ENCODE measurements around the gene OR51V1.
"Not testable (repeated sequence)": the region's sequence is repeated elsewhere in the genome, so short reads cannot be mapped to it uniquely, and the experiment has no call there.

Gene OR51V1

GRCh38 chr11:5229796-5230195 is 29.3 kb upstream of the OR51V1 start:
- DNase-seq = no peak

DNA sequence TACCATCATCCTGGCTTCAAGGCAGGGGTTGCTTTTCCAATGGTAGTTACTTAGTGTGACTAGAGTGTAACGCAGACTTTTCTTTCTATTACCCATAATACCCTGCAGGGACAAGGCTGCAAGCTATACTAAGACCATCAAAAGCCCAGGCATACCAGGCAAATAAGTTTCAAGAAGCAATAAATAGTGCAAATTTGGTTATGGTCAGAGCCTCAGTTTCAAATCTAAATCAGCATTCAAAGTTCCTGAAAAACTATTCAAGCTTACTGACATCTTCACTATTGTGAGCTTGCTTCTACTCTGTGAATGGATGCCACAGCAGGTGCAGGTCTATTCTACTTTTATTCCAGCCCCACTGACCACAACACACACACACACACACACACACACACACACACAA is 28.9 kb upstream of the OR51V1 start:
- DNase-seq = no peak

DNA sequence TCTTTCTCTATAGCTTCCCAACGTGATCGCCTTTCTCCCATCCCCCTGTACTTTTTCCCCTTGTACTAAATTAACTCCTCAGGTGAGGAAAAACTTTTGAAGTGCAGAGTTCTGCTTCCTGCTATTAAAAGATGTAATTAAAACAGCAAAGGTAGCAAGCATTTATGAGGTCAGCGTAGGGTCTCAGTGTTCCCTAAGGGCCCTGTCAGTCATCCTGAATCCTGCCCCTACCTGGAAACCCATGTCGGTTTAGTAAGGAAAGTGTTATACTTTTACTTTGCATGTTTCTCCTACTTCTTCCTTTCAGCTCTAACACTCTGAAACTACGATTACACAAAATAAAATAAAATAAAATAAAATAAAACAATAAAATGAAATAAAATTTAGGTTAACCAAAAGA is 27.6 kb upstream of the OR51V1 start:
- no peak for DNase-seq

GRCh38 chr11:5227681-5228080 is 27.2 kb upstream of the OR51V1 start:
- DNase-seq = no peak

- no peak for DNase-seq
These were observed 26.3 kb upstream of the OR51V1 start, which contains the start of gene HBB for GRCh38 chr11:5226732-5227310. TSS of gene HBB (minus strand) at chr11:5227071. CDS start at chr11:5227021, 50 bp downstream.

DNA sequence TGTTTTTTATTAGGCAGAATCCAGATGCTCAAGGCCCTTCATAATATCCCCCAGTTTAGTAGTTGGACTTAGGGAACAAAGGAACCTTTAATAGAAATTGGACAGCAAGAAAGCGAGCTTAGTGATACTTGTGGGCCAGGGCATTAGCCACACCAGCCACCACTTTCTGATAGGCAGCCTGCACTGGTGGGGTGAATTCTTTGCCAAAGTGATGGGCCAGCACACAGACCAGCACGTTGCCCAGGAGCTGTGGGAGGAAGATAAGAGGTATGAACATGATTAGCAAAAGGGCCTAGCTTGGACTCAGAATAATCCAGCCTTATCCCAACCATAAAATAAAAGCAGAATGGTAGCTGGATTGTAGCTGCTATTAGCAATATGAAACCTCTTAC is 25.0 kb upstream of the OR51V1 start:
- no peak for DNase-seq

GRCh38 chr11:5224538-5225479 is 24.3 kb upstream of the OR51V1 start:
- no peak for DNase-seq

- no peak for DNase-seq
These were observed 23.2 kb upstream of the OR51V1 start for GRCh38 chr11:5223686-5224085.

DNA sequence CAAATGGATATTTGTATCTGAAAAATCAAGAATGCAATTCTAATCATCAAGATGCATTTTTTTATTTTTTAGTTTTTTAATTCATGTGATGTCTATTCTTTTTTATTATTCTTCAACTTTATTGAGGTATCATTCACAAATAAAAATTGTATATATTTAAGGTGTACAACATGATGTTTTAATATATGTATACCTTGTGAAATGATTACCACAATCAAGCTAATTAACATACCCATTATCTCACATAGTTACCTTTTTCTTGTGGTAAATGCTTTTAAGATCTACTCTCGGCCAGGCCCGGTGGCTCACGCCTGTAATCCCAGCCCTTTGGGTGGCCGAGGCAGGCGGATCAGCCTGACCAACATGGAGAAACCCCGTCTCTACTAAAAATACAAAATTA is 22.7 kb upstream of the OR51V1 start:
- DNase-seq = no peak

DNA sequence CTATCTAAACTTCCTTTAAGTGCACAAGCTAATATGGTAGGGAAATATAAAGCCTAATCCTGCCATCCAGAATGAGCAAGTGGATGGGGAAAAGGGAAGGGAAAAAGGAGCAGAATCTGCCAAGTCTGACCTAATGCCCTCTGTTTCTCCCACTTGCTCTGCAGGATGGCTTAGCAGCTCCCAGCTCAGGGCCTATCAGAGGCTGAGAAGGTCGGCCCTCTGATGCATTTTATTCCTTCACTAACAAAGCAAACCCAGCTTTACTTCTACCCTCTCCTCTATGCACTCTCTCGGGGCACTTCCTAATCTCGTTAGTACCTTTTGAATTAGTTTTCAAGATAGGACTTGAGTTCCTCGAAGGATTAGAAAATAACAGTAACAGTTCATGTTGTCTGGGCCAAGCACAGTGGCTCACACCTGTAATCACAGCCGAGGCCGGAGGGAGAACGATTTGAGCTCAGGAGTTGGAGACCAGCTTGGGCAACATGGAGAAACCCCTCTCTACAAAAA is 9.9 kb upstream of the OR51V1 start:
- no peak for DNase-seq

GRCh38 chr11:5204787-5205186 is 4.3 kb upstream of the OR51V1 start:
- DNase-seq = peak; percentile 3

DNA sequence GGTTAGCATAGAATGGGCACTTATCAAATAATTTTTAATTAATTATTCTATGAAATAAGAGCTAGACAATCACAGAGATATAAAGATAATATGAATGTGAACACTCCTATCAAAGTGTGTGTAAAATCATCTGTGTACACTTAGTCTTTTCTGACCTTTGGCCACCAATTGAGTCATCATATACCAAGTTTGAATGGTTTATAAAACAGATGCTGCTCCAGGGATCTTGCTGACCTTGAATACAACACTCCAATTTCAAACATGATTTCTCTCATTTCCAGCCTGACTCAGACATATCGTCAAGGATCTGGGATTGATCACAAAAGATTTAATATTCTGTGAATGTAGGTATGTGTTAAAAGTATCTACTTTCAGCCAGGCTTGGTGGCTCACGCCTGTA is 2.9 kb upstream of the OR51V1 start:
- DNase-seq = no peak

- no peak for DNase-seq
These were observed 2.2 kb downstream of the OR51V1 start for GRCh38 chr11:5198285-5198684.

- DNase-seq = no peak
These were observed 2.9 kb downstream of the OR51V1 start for GRCh38 chr11:5197536-5197935.

GRCh38 chr11:5196731-5197130 is 3.8 kb downstream of the OR51V1 start:
- no peak for DNase-seq

- DNase-seq = no peak
These were observed 4.4 kb downstream of the OR51V1 start for GRCh38 chr11:5196067-5196466.

GRCh38 chr11:5192738-5193137 is 7.7 kb downstream of the OR51V1 start:
- DNase-seq = no peak

DNA sequence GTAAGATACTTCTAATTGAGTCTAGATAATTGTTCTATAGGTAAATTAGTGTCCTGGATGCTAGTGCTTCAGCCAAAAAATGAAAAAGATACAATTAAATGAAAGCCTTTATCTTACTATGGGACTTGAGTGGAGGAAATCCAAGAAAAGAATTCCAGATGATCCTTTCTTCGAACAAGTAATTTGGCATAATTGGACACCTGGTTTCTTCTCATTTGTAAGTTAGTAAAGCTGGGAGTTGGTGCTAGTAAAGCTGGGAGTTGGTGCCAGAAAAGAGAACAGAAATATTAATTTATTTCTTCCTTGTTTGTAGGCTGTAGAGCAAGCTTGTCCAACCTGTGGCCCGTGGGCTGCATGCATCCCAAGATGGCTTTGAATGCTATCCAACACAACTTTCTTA is 12.3 kb downstream of the OR51V1 start:
- DNase-seq = no peak

DNA sequence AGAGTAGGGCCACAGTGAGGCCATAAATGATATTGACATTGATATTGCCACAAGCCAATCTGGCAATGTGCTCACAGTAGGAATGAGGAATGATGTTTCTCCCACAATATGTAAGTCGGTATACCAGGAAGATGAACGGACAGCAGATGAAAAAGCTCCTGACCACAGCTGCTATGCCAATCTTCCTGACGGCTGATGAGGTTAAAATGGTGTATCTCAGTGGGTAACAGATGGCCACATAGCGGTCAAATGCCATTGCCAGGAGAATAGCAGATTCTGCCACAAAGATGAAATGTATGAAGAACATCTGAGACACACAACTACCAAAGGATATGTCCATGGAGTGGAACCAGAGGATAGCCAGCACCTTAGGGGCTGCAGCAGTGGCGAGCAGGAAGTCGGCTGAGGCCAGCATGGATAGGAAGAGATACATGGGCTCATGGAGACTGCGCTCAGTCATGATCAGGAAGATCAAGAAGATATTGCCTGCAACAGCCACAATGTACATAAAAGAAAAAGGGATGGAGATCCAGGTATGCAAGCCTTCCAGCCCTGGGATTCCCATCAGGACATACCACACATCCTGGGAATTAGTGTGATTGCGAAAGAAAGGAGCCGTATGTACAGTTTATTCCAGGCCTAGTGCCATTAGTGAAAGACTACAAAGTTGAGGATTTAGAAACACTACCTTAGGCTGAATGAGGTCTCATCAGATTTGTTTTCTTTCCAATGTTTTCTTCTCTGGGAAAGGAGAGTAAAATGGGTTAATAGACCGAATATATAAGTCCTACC is 22.2 kb downstream of the OR51V1 start:
- no peak for DNase-seq

GRCh38 chr11:5174934-5175333 is 25.5 kb downstream of the OR51V1 start:
- DNase-seq = no peak

- DNase-seq = no peak
These were observed 28.6 kb downstream of the OR51V1 start for GRCh38 chr11:5171856-5172255.

DNA sequence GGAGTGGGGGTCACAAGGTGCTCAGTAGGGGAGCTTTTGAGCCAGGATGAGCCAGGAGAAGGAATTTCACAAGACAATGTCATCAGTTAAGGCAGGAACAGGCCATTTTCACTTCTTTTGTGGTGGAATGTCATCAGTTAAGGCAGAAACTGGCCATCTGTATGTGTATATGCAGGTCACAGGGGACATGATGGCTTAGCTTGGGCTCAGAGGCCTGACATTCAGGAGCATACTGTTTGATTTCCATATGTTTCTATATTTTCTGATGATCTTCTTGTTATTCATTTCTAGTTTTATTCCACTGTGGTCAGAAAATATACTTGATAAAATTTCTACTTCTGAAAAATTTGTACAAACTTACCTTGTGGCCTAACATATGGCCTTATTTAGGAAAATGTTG is 34.6 kb downstream of the OR51V1 start:
- DNase-seq = not testable (repeated sequence)

GRCh38 chr11:5164807-5165206 is 35.7 kb downstream of the OR51V1 start:
- DNase-seq = not testable (repeated sequence)
